Measurements from ENCODE around the gene WSB1. TPM values are rescaled to one million over a fixed set of nuclear protein-coding genes. Genes with fewer than 3 reads are reported as not detected.

Gene WSB1
- total RNA-seq, 1 donor from 2014 or later: 443 TPM

- no peak for DNase-seq (ENCODE audit: low spot score)
- Mint-ChIP-seq H3K36me3 (ENCODE audit: low read depth, unreplicated experiment) (peaks cover 16% of the 10 kb centered on the region), H3K9me3 (ENCODE audit: unreplicated experiment) (no peaks in the 10 kb centered on the region), H3K4me3 (ENCODE audit: unreplicated experiment) (no peak overlapping the region), H3K4me1 (ENCODE audit: unreplicated experiment) (peaks cover 28% of the 10 kb centered on the region), H3K27ac (ENCODE audit: unreplicated experiment) (no peak overlapping the region), H3K27me3 (ENCODE audit: unreplicated experiment) (peaks cover 9% of the 10 kb centered on the region)
- no peak for TF ChIP-seq CTCF (IDR thresholded peaks at IDR 0.05; ENCODE audit: unreplicated experiment)
These were observed 5.6 kb downstream of the WSB1 start for GRCh38 chr17:27299384-27300049.

- Mint-ChIP-seq H3K4me3 (ENCODE audit: unreplicated experiment) (no peak overlapping the region), H3K27ac (ENCODE audit: unreplicated experiment) (no peak overlapping the region), H3K4me1 (ENCODE audit: unreplicated experiment) (peaks cover 11% of the 10 kb centered on the region), H3K27me3 (ENCODE audit: unreplicated experiment) (no peaks in the 10 kb centered on the region), H3K36me3 (ENCODE audit: low read depth, unreplicated experiment) (peaks cover 11% of the 10 kb centered on the region), H3K9me3 (ENCODE audit: unreplicated experiment) (no peaks in the 10 kb centered on the region)
- no peak for DNase-seq (ENCODE audit: low spot score)
- TF ChIP-seq CTCF (IDR thresholded peaks at IDR 0.05; ENCODE audit: unreplicated experiment): no peak
These were observed 9.8 kb downstream of the WSB1 start for GRCh38 chr17:27303734-27304133.

GRCh38 chr17:27306276-27306835, 12.4 kb downstream of the WSB1 start:
- DNase-seq (ENCODE audit: low spot score): no peak
- H3K27me3 Mint-ChIP-seq (ENCODE audit: unreplicated experiment): no peaks in the 10 kb centered on the region
- peaks cover 23% of the 10 kb centered on the region for H3K36me3 Mint-ChIP-seq (ENCODE audit: low read depth, unreplicated experiment)
- no peak overlapping the region for H3K4me3 Mint-ChIP-seq (ENCODE audit: unreplicated experiment)
- H3K4me1 Mint-ChIP-seq (ENCODE audit: unreplicated experiment): peaks cover 3% of the 10 kb centered on the region
- H3K27ac Mint-ChIP-seq (ENCODE audit: unreplicated experiment): no peak overlapping the region
- TF ChIP-seq CTCF (IDR thresholded peaks at IDR 0.05; ENCODE audit: unreplicated experiment): no peak
- no peaks in the 10 kb centered on the region for H3K9me3 Mint-ChIP-seq (ENCODE audit: unreplicated experiment)

- Mint-ChIP-seq H3K36me3 (ENCODE audit: low read depth, unreplicated experiment) (peaks cover 54% of the 10 kb centered on the region), H3K27ac (ENCODE audit: unreplicated experiment) (peak overlapping the region; percentile 39)
These were observed 16.7 kb downstream of the WSB1 start for GRCh38 chr17:27310565-27311110.

More at GRCh38 chr17:27310565-27311110, 16.7 kb downstream of the WSB1 start:
- Mint-ChIP-seq H3K9me3 (ENCODE audit: unreplicated experiment) (no peaks in the 10 kb centered on the region), H3K4me3 (ENCODE audit: unreplicated experiment) (no peak overlapping the region), H3K4me1 (ENCODE audit: unreplicated experiment) (no peaks in the 10 kb centered on the region), H3K27me3 (ENCODE audit: unreplicated experiment) (no peaks in the 10 kb centered on the region)
- no peak for DNase-seq (ENCODE audit: low spot score)
- no peak for TF ChIP-seq CTCF (IDR thresholded peaks at IDR 0.05; ENCODE audit: unreplicated experiment)

All from endothelial cell (in vitro differentiated cells).